H9 (cell line): Measurements from ENCODE around the gene LRCH1. TPM values are rescaled to one million over a fixed set of nuclear protein-coding genes. Genes with fewer than 3 reads are reported as not detected.

Experiments
- DNase-seq: peaks from one replicate; pipeline ENCODE4 v3.0.0-alpha.2; 2017
- H2AFZ ChIP-seq: one replicate; pipeline ENCODE4 v1.6.1; 2013; ENCODE audit warnings: mild to moderate bottlenecking, low read length, control low read depth, moderate library complexity
- H2AK5ac ChIP-seq: 2 replicates; pipeline ENCODE4 v1.6.1; 2013; ENCODE audit warnings: low read length, control low read depth, mixed read lengths; ENCODE audit not compliant: insufficient read length
- H2BK120ac ChIP-seq: one replicate; pipeline ENCODE4 v1.6.1; 2013; ENCODE audit warnings: low read depth, mild to moderate bottlenecking, low read length, control low read depth, inconsistent platforms; ENCODE audit not compliant: poor library complexity, severe bottlenecking
- H2BK12ac ChIP-seq: 2 replicates; pipeline ENCODE4 v1.6.1; 2013; ENCODE audit warnings: low read length, control low read depth, mixed read lengths, low read depth; ENCODE audit not compliant: insufficient read length
- H2BK15ac ChIP-seq: 2 replicates; pipeline ENCODE4 v1.6.1; 2013; ENCODE audit warnings: low read depth, low read length, control low read depth
- H2BK20ac ChIP-seq: one replicate; pipeline ENCODE4 v1.6.1; 2013; ENCODE audit warnings: low read depth, mild to moderate bottlenecking, low read length, control low read depth, inconsistent platforms; ENCODE audit not compliant: poor library complexity, severe bottlenecking
- H2BK5ac ChIP-seq: 2 replicates; pipeline ENCODE4 v1.6.1; 2013; ENCODE audit warnings: low read length, control low read depth, mixed read lengths; ENCODE audit not compliant: insufficient read length
- H3K14ac ChIP-seq: 2 replicates; pipeline ENCODE4 v1.6.1; 2013; ENCODE audit warnings: low read length, control low read depth; ENCODE audit not compliant: insufficient read depth
- H3K18ac ChIP-seq: 2 replicates; pipeline ENCODE4 v1.6.1; 2013; ENCODE audit warnings: low read depth, mild to moderate bottlenecking, mixed read lengths, low read length, control low read depth; ENCODE audit not compliant: insufficient read length
- H3K23ac ChIP-seq: 2 replicates; pipeline ENCODE4 v1.6.1; 2013; ENCODE audit warnings: low read length, control low read depth, mixed read lengths, low read depth; ENCODE audit not compliant: insufficient read length
- H3K23me2 ChIP-seq: 2 replicates; pipeline ENCODE4 v1.6.1; 2013; ENCODE audit warnings: low read depth, mild to moderate bottlenecking, mixed read lengths, low read length, control low read depth; ENCODE audit not compliant: insufficient read length, poor library complexity, severe bottlenecking
- H3K27ac ChIP-seq: 2 replicates; pipeline ENCODE4 v1.5.1; 2013; ENCODE audit warnings: low read length, control low read depth, mixed read lengths, low read depth; ENCODE audit not compliant: insufficient read length
- H3K27me3 ChIP-seq: 2 replicates; pipeline ENCODE4 v1.6.1; 2013; ENCODE audit warnings: low read length, control low read depth, inconsistent platforms; ENCODE audit not compliant: insufficient read depth
- H3K4ac ChIP-seq: 2 replicates; pipeline ENCODE4 v1.6.1; 2013; ENCODE audit warnings: low read depth, mild to moderate bottlenecking, control low read depth, inconsistent platforms, low read length, moderate library complexity
- H3K4me1 ChIP-seq: 2 replicates; pipeline ENCODE4 v1.6.1; 2013; ENCODE audit warnings: low read length, control low read depth, inconsistent platforms; ENCODE audit not compliant: insufficient read depth
- H3K4me2 ChIP-seq: 2 replicates; pipeline ENCODE4 v1.6.1; 2013; ENCODE audit warnings: low read length, control low read depth, mixed read lengths; ENCODE audit not compliant: insufficient read length, insufficient read depth
- H3K56ac ChIP-seq: 2 replicates; pipeline ENCODE4 v1.6.1; 2013; ENCODE audit warnings: low read depth, mild to moderate bottlenecking, mixed read lengths, low read length, control low read depth; ENCODE audit not compliant: insufficient read length
- H3K79me1 ChIP-seq: 2 replicates; pipeline ENCODE4 v1.6.1; 2013; ENCODE audit warnings: low read depth, mild to moderate bottlenecking, moderate library complexity, low read length, control low read depth, inconsistent platforms; ENCODE audit not compliant: insufficient read depth, poor library complexity, severe bottlenecking
- H3K79me2 ChIP-seq: 2 replicates; pipeline ENCODE4 v1.6.1; 2013; ENCODE audit warnings: low read length, control low read depth, inconsistent platforms; ENCODE audit not compliant: insufficient read depth
- H3K9ac ChIP-seq: 2 replicates; pipeline ENCODE4 v1.6.1; 2013; ENCODE audit warnings: low read length, control low read depth, mixed read lengths; ENCODE audit not compliant: insufficient read length; ENCODE audit errors: extremely low read depth
- H3K9me3 ChIP-seq: one replicate; pipeline ENCODE4 v1.6.1; 2013; ENCODE audit warnings: low read depth, low read length, inconsistent platforms; ENCODE audit not compliant: control insufficient read depth
- H3T11ph ChIP-seq: one replicate; pipeline ENCODE4 v1.6.1; 2013; ENCODE audit warnings: mild to moderate bottlenecking, low read length, control low read depth, inconsistent platforms
- H4K20me1 ChIP-seq: one replicate; pipeline ENCODE4 v1.6.1; 2013; ENCODE audit not compliant: control insufficient read depth, insufficient read length, insufficient read depth
- H4K5ac ChIP-seq: 2 replicates; pipeline ENCODE4 v1.6.1; 2013; ENCODE audit warnings: low read depth, mild to moderate bottlenecking, mixed read lengths, low read length, control low read depth; ENCODE audit not compliant: insufficient read length
- H4K8ac ChIP-seq: replicated peaks from 2 replicates; pipeline ENCODE4 v1.6.1; 2013; ENCODE audit warnings: low read length, control low read depth, mixed read lengths, low read depth; ENCODE audit not compliant: insufficient read length
- H4K91ac ChIP-seq: 2 replicates; pipeline ENCODE4 v1.6.1; 2013; ENCODE audit warnings: low read depth, mild to moderate bottlenecking, moderate library complexity, mixed read lengths, low read length, control low read depth; ENCODE audit not compliant: insufficient read length
- H3K27ac Mint-ChIP-seq, 3 experiments: 2 replicates in 2 of 3; 3 replicates in 1 of 3; pipeline ENCODE4 v1.8.0; 2020 to 2021; ENCODE audit warnings: mixed read lengths in 3 of 3, mild to moderate bottlenecking in 1 of 3, moderate library complexity in 1 of 3
- H3K27me3 Mint-ChIP-seq: 2 replicates; pipeline ENCODE4 v1.8.0; 2021; ENCODE audit warnings: low read depth, mild to moderate bottlenecking, moderate library complexity, mixed read lengths
- H3K36me3 Mint-ChIP-seq, 3 experiments: 2 replicates in 2 of 3; 3 replicates in 1 of 3; pipeline ENCODE4 v1.8.0; 2020 to 2021; ENCODE audit warnings: low read depth in 3 of 3, mixed read lengths in 3 of 3; ENCODE audit not compliant: insufficient read depth in 1 of 3
- H3K4me1 Mint-ChIP-seq, 2 experiments: 2 replicates each; pipeline ENCODE4 v1.8.0; 2020; ENCODE audit warnings: mixed read lengths in 2 of 2
- H3K4me3 Mint-ChIP-seq, 2 experiments: 2 replicates in 1 of 2; 3 replicates in 1 of 2; pipeline ENCODE4 v1.8.0; 2020 to 2021; ENCODE audit warnings: mild to moderate bottlenecking in 2 of 2, mixed read lengths in 2 of 2, moderate library complexity in 1 of 2
- H3K9me3 Mint-ChIP-seq, 2 experiments: 2 replicates in 1 of 2; 3 replicates in 1 of 2; pipeline ENCODE4 v1.8.0; 2020; ENCODE audit warnings: mild to moderate bottlenecking in 2 of 2, mixed read lengths in 2 of 2, moderate library complexity in 1 of 2
- WGBS: extraction: QIAGEN DNeasy Blood & Tissue Kit; methylation state at CpG from one replicate; pipeline ENCODE4 v1.1.7; 2013; ENCODE audit warnings: missing lambda C conversion rate, low lambda C conversion rate, mixed read lengths; ENCODE audit not compliant: insufficient read length; ENCODE audit errors: extremely low coverage; 5-methylcytosine and 5-hydroxymethylcytosine counted together
- total RNA-seq: library from RNA; stranded (reverse); gene quantifications from 2 replicates; pipeline ENCODE4 v1.2.1, GENCODE V29; 2021
- TF ChIP-seq, protein P1 (sequence below): fragments of 200-600 bp; sonication (generic); conservative IDR thresholded peaks from 3 replicates; pipeline ENCODE4 v1.8.0; 2021; ENCODE audit warnings: antibody characterized with exemption, mild to moderate bottlenecking

The LRCH1 gene
- total RNA-seq, 1 experiment from 2014 or later, result 8.0 TPM

DNA sequence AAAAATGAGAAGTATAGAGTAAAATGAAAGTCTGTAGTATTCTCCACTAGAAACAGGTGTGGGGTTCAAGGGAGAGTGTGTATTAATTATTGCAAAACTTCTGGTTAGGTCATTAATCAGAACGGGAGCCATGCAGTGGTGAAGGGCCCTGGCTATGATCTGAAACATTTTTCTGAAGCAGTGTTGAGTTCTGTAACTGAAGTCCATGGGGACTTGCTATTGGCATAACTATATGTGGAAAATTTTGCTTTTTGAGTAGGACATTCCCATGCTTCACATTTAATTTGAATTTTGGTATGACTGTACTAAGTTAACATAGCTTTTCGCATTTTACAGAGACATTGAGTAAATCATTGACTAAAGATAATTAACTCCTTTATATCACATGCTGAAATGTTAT is 67.5 kb downstream of the LRCH1 start:
- H3K79me2 ChIP-seq, result peaks cover 8% of the 10 kb centered on the region; the same call in 1 of the 2 replicates

More for the DNA sequence above, 67.5 kb downstream of the LRCH1 start:
- Histone ChIP-seq H3K27me3 (no peaks in the 10 kb centered on the region), H4K8ac (no peak overlapping the region), H3T11ph (no peak overlapping the region), H3K9ac (no peak overlapping the region), H3K4me1 (peaks cover 21% of the 10 kb centered on the region), H3K18ac (no peak overlapping the region), H3K56ac (no peak overlapping the region), H4K20me1 (no peaks in the 10 kb centered on the region), H3K14ac (no peak overlapping the region), H3K23me2 (no peaks in the 10 kb centered on the region), H2AK5ac (no peak overlapping the region), H2BK5ac (no peak overlapping the region), H2BK12ac (no peak overlapping the region), H2AFZ (no peak overlapping the region), H3K27ac (no peak overlapping the region), H3K4ac (no peak overlapping the region), H2BK20ac (no peak overlapping the region), H3K23ac (no peak overlapping the region), H2BK120ac (no peak overlapping the region), H3K79me1 (peaks cover 14% of the 10 kb centered on the region), H3K9me3 (no peaks in the 10 kb centered on the region), H2BK15ac (no peak overlapping the region), H4K5ac (no peak overlapping the region), H4K91ac (no peak overlapping the region), H3K4me2 (no peak overlapping the region)
- Mint-ChIP-seq H3K9me3 (no peaks in the 10 kb centered on the region), H3K27me3 (no peaks in the 10 kb centered on the region), H3K36me3 (no peaks in the 10 kb centered on the region), H3K27ac (peak overlapping the region in 1 of 3 experiments; percentile 32; a peak in 2 of 7 replicates), H3K4me3 (no peak overlapping the region), H3K4me1 (peaks cover 55 to 69% of the 10 kb centered on the region in 2 experiments)
- no peak for DNase-seq
- TF ChIP-seq, protein P1, sequence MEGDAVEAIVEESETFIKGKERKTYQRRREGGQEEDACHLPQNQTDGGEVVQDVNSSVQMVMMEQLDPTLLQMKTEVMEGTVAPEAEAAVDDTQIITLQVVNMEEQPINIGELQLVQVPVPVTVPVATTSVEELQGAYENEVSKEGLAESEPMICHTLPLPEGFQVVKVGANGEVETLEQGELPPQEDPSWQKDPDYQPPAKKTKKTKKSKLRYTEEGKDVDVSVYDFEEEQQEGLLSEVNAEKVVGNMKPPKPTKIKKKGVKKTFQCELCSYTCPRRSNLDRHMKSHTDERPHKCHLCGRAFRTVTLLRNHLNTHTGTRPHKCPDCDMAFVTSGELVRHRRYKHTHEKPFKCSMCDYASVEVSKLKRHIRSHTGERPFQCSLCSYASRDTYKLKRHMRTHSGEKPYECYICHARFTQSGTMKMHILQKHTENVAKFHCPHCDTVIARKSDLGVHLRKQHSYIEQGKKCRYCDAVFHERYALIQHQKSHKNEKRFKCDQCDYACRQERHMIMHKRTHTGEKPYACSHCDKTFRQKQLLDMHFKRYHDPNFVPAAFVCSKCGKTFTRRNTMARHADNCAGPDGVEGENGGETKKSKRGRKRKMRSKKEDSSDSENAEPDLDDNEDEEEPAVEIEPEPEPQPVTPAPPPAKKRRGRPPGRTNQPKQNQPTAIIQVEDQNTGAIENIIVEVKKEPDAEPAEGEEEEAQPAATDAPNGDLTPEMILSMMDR, result no peak
- no CpG with 5 or more reads among the region's 2 CpGs for WGBS
